C4-2B (cell line): ENCODE results near the gene POTEE.
"Not testable (repeated sequence)": the region's sequence is repeated elsewhere in the genome, so short reads cannot be mapped to it uniquely, and the experiment has no call there.

ENCODE experiments used
- CTCF ChIP-seq: fragments of 450-650 bp; conservative IDR thresholded peaks from 2 replicates; pipeline ENCODE4 v1.5.1; 2017; ENCODE audit warnings: mild to moderate bottlenecking
- ZFX ChIP-seq: fragments of 450-650 bp; IDR thresholded peaks from 2 replicates; pipeline ENCODE4 v1.6.1; 2017

DNA sequence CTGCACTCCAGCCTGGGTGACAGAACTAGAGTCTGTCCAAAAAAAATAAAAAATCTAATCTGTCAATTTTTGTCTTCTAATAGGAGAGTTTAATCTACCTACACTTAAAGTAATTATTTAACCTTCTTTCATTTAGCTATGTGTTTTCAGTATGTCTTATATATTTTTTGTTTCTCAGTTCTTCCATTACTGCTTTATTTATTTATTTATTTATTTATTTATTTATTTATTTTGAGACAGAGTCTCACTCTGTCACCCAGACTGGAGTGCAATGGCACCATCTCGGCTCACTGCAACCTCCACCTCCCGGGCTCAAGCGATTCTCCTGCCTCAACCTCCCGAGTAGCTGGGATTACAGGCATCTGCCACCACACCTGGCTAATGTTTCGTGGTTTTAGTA is 43.8 kb upstream of the POTEE start:
- not testable (repeated sequence) for TF ChIP-seq CTCF, ZFX
